Vagina (tissue), 2 donors: ENCODE data around the gene NFIX.

ENCODE experiments used
- CTCF ChIP-seq, 3 experiments: fragments of 450-650 bp in 2 of 3; fragments of 200-600 bp in 1 of 3; sonication (generic) in 1 of 3; IDR thresholded peaks; one replicate each; pipeline ENCODE4 v1.5.1; 2017 to 2019; ENCODE audit warnings: antibody characterized with exemption in 3 of 3, mild to moderate bottlenecking in 2 of 3, moderate library complexity in 2 of 3
- POLR2A ChIP-seq, 2 donors: fragments of 450-650 bp; IDR thresholded peaks; one replicate each; pipeline ENCODE4 v1.6.1; 2017; ENCODE audit warnings: antibody characterized with exemption in 2 of 2, mild to moderate bottlenecking in 2 of 2, moderate library complexity in 2 of 2
- POLR2AphosphoS5 ChIP-seq, 2 donors: sonication (generic); formaldehyde crosslinking; IDR thresholded peaks; one replicate each; pipeline ENCODE4 v1.9.0; 2017; ENCODE audit warnings: antibody characterized with exemption in 2 of 2, mild to moderate bottlenecking in 2 of 2, low read depth in 1 of 2; ENCODE audit not compliant: insufficient read depth in 1 of 2

DNA sequence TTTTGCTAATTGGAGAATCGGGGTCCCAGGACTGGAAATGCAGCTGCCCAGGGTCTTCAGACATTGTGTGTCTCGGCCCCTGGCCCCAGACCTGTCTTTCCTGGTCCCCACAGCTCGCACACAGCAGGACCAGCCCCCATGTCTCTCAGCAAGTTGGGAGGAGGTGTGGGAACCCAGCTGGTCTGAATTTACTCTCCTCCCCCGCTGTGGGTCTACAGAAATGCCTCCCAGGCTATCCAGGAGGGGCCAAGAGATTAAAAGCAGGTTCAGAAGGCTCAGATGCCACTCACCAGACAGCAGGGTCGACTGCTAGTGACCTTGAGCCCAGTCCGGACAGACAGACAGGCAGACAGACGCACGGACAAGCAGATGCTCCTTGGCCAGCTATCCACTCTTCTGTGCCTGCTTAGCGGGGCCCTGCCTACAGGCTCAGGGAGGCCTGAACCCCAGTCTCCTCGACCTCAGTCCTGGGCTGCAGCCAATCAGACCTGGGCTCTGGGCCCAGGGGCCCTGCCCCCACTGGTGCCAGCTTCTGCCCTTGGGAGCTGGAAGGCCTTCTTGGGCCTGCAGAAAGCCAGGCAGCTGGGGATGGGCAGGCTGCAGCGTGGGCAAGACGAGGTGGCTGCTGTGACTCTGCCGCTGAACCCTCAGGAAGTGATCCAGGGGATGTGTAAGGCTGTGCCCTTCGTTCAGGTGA is 25.8 kb upstream of the NFIX start, which contains the start of gene DAND5:
- no peak for TF ChIP-seq CTCF (IDR thresholded peaks at IDR 0.05)
- TF ChIP-seq POLR2AphosphoS5 (IDR thresholded peaks at IDR 0.05; ENCODE audit: insufficient read depth in 1 of 2, low read depth in 1 of 2) = no peak
- TF ChIP-seq POLR2A (IDR thresholded peaks at IDR 0.05) = no peak
